ENCODE results near the gene SULT4A1.

GRCh38 chr22:43846966-43847365 lies 15.3 kb downstream of the SULT4A1 start:
- TF ChIP-seq CTCF (conservative IDR thresholded peaks at IDR 0.05; ENCODE audit: low read depth, low read length) (no peak), FOS (IDR thresholded peaks at IDR 0.05; ENCODE audit: low read depth, low read length) (no peak), POLR2A (IDR thresholded peaks at IDR 0.05; ENCODE audit: low read depth, low read length) (no peak), BHLHE40 (IDR thresholded peaks at IDR 0.05; ENCODE audit: low read depth, low read length) (no peak), RCOR1 (IDR thresholded peaks at IDR 0.05; ENCODE audit: insufficient replicate concordance, low read length) (no peak), CEBPB (IDR thresholded peaks at IDR 0.05; ENCODE audit: low read depth, low read length) (no peak), RAD21 (IDR thresholded peaks at IDR 0.05; ENCODE audit: low read length) (no peak)
